Stimulated activated memory B cell treated with anti-CD40 and anti-IgM and Interleukin-4, amounts not matched to agents 10 μg/mL and 1 μg/mL and 100 μg/mL, for 72 hours (primary cell): Measurements from ENCODE around the gene FBLN5.

Experiments used
- ATAC-seq: fragments of 150-1000 bp; cut with Tn5 transposase; 2 replicates; pipeline ENCODE4 v1.10.0; 2021
- H3K27ac Mint-ChIP-seq: one replicate; pipeline ENCODE4 v1.8.0; 2022; ENCODE audit warnings: mild to moderate bottlenecking, mixed read lengths
- H3K27me3 Mint-ChIP-seq: one replicate; pipeline ENCODE4 v1.8.0; 2022; ENCODE audit warnings: mixed read lengths
- H3K36me3 Mint-ChIP-seq: one replicate; pipeline ENCODE4 v1.8.0; 2022; ENCODE audit warnings: mixed read lengths
- H3K4me1 Mint-ChIP-seq: one replicate; pipeline ENCODE4 v1.8.0; 2022; ENCODE audit warnings: mixed read lengths
- H3K4me3 Mint-ChIP-seq: one replicate; pipeline ENCODE4 v1.8.0; 2022; ENCODE audit warnings: mild to moderate bottlenecking, moderate library complexity, mixed read lengths
- H3K9me3 Mint-ChIP-seq: one replicate; pipeline ENCODE4 v1.8.0; 2022; ENCODE audit warnings: mixed read lengths

FBLN5 gene

DNA sequence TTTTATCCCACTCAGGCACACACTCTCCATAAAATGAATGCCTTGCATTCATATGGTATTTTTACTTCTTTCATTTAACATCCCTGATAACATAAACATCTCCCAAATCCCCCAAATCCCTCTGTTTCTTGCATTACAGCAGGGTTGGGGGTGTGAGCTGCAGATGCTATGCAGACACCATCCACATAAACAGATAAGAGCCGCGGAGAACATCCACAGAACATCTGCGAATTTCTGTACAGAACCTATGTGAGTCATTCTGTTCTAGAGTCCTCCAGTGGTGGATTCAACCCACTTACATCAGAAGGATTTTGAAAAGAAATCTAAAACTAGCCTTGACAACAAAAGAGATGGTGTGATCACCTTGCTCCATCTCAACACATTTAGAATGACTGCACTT lies 20.3 kb downstream of the FBLN5 start:
- Mint-ChIP-seq H3K4me3 (no peak overlapping the region), H3K9me3 (no peaks in the 10 kb centered on the region), H3K27ac (no peak overlapping the region), H3K27me3 (no peaks in the 10 kb centered on the region), H3K36me3 (no peaks in the 10 kb centered on the region), H3K4me1 (no peaks in the 10 kb centered on the region)
- no peak for ATAC-seq

- H3K4me3 Mint-ChIP-seq: no peak overlapping the region
- no peaks in the 10 kb centered on the region for H3K36me3 Mint-ChIP-seq
- no peak for ATAC-seq
- no peaks in the 10 kb centered on the region for H3K27me3 Mint-ChIP-seq
- H3K4me1 Mint-ChIP-seq: no peaks in the 10 kb centered on the region
- no peaks in the 10 kb centered on the region for H3K9me3 Mint-ChIP-seq
- no peak overlapping the region for H3K27ac Mint-ChIP-seq
Observed at GRCh38 chr14:91926131-91926890, 21.2 kb downstream of the FBLN5 start.

DNA sequence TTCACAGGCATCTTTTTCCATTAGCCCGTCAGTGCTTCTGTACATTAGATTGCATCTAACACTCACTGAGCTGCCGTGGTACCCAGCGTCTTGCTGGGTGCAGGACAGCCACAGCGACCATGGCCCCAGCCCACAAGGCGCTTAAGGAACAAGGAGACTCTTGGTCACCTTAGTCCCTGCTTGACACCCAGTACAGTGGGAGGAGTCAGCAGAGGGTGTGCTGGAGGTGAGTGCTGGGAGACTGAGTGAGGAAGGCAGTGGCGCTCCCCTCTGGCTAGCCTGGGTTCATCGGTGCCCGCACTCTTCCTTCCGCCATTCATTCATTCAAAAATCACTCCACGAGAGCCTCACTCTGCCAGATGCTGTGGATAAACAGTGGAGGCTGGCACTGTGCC lies 21.8 kb downstream of the FBLN5 start:
- ATAC-seq: no peak
- Mint-ChIP-seq H3K4me1 (no peaks in the 10 kb centered on the region), H3K27ac (no peak overlapping the region), H3K36me3 (no peaks in the 10 kb centered on the region), H3K27me3 (no peaks in the 10 kb centered on the region), H3K4me3 (no peak overlapping the region), H3K9me3 (no peaks in the 10 kb centered on the region)

- Mint-ChIP-seq H3K4me3 (no peak overlapping the region), H3K27me3 (no peaks in the 10 kb centered on the region), H3K4me1 (no peaks in the 10 kb centered on the region), H3K36me3 (no peaks in the 10 kb centered on the region), H3K27ac (no peak overlapping the region), H3K9me3 (no peaks in the 10 kb centered on the region)
- ATAC-seq: no peak
Observed at GRCh38 chr14:91925001-91925726, 22.3 kb downstream of the FBLN5 start.

DNA sequence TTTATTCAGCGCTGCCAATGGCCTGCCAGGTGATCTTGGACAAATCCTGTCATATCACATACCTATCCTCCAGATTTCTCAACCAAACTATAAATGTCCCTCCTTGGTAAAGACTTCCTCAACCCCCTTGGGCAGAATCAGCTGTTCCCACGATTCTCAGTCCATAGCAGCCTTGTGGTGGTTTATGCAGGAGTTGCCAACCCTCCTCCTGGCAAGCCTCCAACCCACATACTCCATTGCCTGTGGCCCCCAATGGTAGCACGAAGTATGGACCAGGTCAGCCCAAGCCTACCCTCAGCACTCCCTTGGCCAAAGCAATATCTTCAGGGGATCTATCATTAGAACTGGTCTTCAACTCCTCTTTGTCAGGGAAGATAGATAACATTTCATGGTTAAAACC lies 27.0 kb downstream of the FBLN5 start:
- H3K4me1 Mint-ChIP-seq: no peaks in the 10 kb centered on the region
- H3K36me3 Mint-ChIP-seq: no peaks in the 10 kb centered on the region
- H3K4me3 Mint-ChIP-seq: no peak overlapping the region
- H3K9me3 Mint-ChIP-seq: peaks cover 2% of the 10 kb centered on the region
- no peak for ATAC-seq
- no peak overlapping the region for H3K27ac Mint-ChIP-seq
- no peaks in the 10 kb centered on the region for H3K27me3 Mint-ChIP-seq

GRCh38 chr14:91919814-91920213 lies 27.7 kb downstream of the FBLN5 start:
- peaks cover 3% of the 10 kb centered on the region for H3K9me3 Mint-ChIP-seq
- H3K27ac Mint-ChIP-seq: no peak overlapping the region
- no peaks in the 10 kb centered on the region for H3K27me3 Mint-ChIP-seq
- no peaks in the 10 kb centered on the region for H3K4me1 Mint-ChIP-seq
- no peak overlapping the region for H3K4me3 Mint-ChIP-seq
- no peaks in the 10 kb centered on the region for H3K36me3 Mint-ChIP-seq
- no peak for ATAC-seq

GRCh38 chr14:91918186-91918883 lies 29.2 kb downstream of the FBLN5 start:
- no peaks in the 10 kb centered on the region for H3K4me1 Mint-ChIP-seq
- no peak for ATAC-seq
- no peak overlapping the region for H3K4me3 Mint-ChIP-seq
- H3K9me3 Mint-ChIP-seq: peaks cover 3% of the 10 kb centered on the region
- no peaks in the 10 kb centered on the region for H3K36me3 Mint-ChIP-seq
- H3K27me3 Mint-ChIP-seq: no peaks in the 10 kb centered on the region
- no peak overlapping the region for H3K27ac Mint-ChIP-seq

- H3K9me3 Mint-ChIP-seq: peaks cover 3% of the 10 kb centered on the region
- no peak for ATAC-seq
- no peaks in the 10 kb centered on the region for H3K36me3 Mint-ChIP-seq
- H3K27ac Mint-ChIP-seq: peak overlapping the region; percentile 94
- H3K4me1 Mint-ChIP-seq: peaks cover 23% of the 10 kb centered on the region
- H3K4me3 Mint-ChIP-seq: no peak overlapping the region
- H3K27me3 Mint-ChIP-seq: peaks cover 12% of the 10 kb centered on the region
Observed at GRCh38 chr14:91912035-91912434, 35.5 kb downstream of the FBLN5 start.

- H3K27me3 Mint-ChIP-seq: peaks cover 12% of the 10 kb centered on the region
- H3K4me3 Mint-ChIP-seq: peak overlapping the region; percentile 59
- peak; percentile 82 for ATAC-seq
- peaks cover 23% of the 10 kb centered on the region for H3K4me1 Mint-ChIP-seq
- peaks cover 3% of the 10 kb centered on the region for H3K9me3 Mint-ChIP-seq
- H3K36me3 Mint-ChIP-seq: no peaks in the 10 kb centered on the region
- H3K27ac Mint-ChIP-seq: peak overlapping the region; percentile 94
Observed at GRCh38 chr14:91911474-91912032, 35.9 kb downstream of the FBLN5 start.

DNA sequence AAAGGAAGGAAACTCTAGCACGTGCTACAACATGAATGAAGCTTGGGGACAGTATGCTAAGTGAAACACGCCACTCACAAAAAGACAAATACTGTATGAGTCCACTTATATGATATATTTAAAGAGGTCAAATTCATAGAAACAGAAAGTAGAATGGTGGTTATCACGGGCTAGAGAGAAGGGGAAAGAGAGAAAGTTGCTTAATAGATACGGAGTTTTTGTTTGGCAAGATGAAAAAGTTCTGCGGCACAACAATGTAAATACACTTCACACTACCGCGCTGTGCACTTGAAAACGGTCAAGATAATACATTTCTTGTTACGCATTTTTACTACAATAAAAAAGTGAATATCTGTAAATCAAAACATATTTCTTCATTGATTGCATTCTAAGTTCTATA lies 37.3 kb downstream of the FBLN5 start:
- H3K27ac Mint-ChIP-seq: peak overlapping the region; percentile 94
- ATAC-seq: no peak
- peaks cover 23% of the 10 kb centered on the region for H3K4me1 Mint-ChIP-seq
- no peaks in the 10 kb centered on the region for H3K36me3 Mint-ChIP-seq
- H3K27me3 Mint-ChIP-seq: peaks cover 12% of the 10 kb centered on the region
- H3K9me3 Mint-ChIP-seq: no peaks in the 10 kb centered on the region
- no peak overlapping the region for H3K4me3 Mint-ChIP-seq

- Mint-ChIP-seq H3K27ac (no peak overlapping the region), H3K36me3 (no peaks in the 10 kb centered on the region), H3K4me1 (peaks cover 12% of the 10 kb centered on the region), H3K4me3 (no peak overlapping the region), H3K9me3 (no peaks in the 10 kb centered on the region), H3K27me3 (peaks cover 12% of the 10 kb centered on the region)
- ATAC-seq: no peak
Observed at GRCh38 chr14:91906374-91906773, 41.1 kb downstream of the FBLN5 start.

DNA sequence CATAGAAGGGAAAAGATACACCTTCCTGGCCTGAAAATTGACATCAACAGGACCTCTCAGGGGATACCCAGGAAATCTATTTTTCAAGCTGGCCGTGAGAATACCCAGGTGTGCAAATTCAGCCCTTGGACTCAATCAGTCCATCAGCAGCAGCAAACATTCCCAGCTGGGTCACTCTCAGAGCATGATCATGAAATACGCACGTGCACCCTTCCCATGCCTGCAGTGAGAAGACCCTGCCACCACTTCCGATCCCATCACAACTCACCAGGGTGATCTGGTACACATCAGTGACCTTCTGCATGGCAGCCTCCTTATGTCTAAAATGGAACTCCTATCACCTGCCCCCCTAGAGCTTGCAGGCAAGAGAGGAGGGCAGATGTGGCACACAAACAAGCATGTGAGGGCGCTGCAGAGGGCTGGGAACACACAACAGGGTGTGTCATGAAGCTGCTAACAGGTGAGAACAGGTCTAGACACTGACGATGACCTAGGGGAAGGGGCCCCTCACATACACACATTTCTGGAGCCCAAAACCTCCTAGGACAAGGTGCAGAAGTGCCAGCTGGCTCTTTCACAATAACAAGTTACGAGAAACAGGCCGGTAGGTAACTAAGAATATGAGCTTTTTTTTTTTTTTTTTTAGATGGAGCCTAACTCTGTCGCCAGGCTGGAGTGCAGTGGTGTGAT lies 42.4 kb downstream of the FBLN5 start:
- Mint-ChIP-seq H3K4me1 (peaks cover under 1% of the 10 kb centered on the region), H3K9me3 (no peaks in the 10 kb centered on the region), H3K27ac (no peak overlapping the region), H3K4me3 (no peak overlapping the region), H3K36me3 (no peaks in the 10 kb centered on the region), H3K27me3 (peaks cover 6% of the 10 kb centered on the region)
- ATAC-seq: no peak

GRCh38 chr14:91904483-91904882 lies 43.0 kb downstream of the FBLN5 start:
- Mint-ChIP-seq H3K4me3 (no peak overlapping the region), H3K36me3 (no peaks in the 10 kb centered on the region), H3K27ac (no peak overlapping the region), H3K4me1 (no peaks in the 10 kb centered on the region), H3K27me3 (peaks cover 6% of the 10 kb centered on the region), H3K9me3 (no peaks in the 10 kb centered on the region)
- ATAC-seq: no peak

DNA sequence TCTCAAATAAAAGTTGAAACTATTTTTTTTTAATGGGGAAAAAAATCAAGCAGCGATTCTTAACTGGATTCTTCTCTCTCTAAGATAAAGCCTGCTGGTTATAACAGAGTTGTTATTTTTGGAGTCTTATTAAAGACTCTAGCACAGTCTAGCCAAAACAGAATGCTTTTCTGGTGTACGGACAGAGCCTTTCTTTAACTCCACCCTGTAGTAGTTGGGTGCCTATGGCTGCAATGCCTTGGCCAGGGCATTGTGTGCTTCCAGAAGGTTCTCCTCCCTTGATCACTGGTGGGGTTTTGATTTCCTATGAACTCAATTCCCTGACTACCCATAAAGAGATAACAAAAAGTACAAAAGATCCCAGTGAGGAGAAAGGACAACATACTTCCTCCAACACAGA lies 44.4 kb downstream of the FBLN5 start:
- Mint-ChIP-seq H3K36me3 (no peaks in the 10 kb centered on the region), H3K4me3 (no peak overlapping the region), H3K27ac (no peak overlapping the region), H3K4me1 (no peaks in the 10 kb centered on the region), H3K27me3 (peaks cover 6% of the 10 kb centered on the region), H3K9me3 (no peaks in the 10 kb centered on the region)
- no peak for ATAC-seq

DNA sequence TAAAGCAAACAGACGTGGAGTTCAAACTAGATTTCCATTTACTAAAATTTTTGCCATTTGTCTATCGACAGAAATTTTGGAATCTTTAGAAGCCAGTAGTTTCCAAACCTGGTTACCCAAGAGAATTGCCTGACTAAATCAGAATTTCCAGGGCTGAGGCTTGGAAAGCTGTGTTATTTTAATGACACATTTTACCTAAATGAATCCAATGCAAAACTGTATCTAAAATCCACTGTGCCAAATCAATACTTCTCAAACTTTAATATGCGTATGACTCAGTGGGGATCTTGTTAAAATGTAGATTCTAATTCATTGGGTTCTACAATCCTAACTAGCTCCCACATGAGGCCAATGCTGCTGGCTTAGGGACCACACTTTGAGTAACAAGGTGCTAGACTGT lies 45.2 kb downstream of the FBLN5 start:
- Mint-ChIP-seq H3K4me1 (no peaks in the 10 kb centered on the region), H3K27me3 (peaks cover 3% of the 10 kb centered on the region), H3K36me3 (no peaks in the 10 kb centered on the region), H3K9me3 (no peaks in the 10 kb centered on the region), H3K4me3 (no peak overlapping the region), H3K27ac (no peak overlapping the region)
- no peak for ATAC-seq
